ENCODE measurements around the gene PRDM8.

GRCh38 chr4:80208610-80209339 lies 11.5 kb downstream of the PRDM8 start:
- TF ChIP-seq GTF2I (CRISPR knock-in tag; conservative IDR thresholded peaks at IDR 0.05) (no peak), ARID4B (CRISPR knock-in tag; IDR thresholded peaks at IDR 0.05; ENCODE audit: borderline replicate concordance) (no peak), MXD4 (CRISPR knock-in tag; IDR thresholded peaks at IDR 0.05; ENCODE audit: borderline replicate concordance) (no peak), MAX (CRISPR knock-in tag; IDR thresholded peaks at IDR 0.05) (no peak), JUN (CRISPR knock-in tag; IDR thresholded peaks at IDR 0.05) (no peak)
